Measurements from ENCODE around the gene CHL1.

DNA sequence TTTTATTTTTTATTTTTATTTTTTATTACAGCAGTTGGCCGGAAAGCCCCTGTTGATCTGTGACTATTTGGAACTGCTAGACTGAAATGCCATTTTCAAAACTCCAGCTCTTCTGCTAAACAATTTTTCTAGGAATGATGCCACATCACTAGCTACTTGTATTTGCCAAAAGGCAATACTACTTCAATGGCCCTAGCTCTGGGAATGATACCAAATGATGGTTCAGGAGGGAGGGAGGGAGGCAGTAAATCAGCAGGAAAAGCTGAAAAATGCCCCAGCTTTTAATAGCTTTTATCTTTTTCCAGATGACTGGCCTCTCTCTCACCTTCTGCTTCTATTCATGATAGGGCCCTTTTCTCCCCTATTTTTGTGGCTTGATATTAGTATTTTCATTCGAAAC is 2.6 kb upstream of the CHL1 start:
- TF ChIP-seq POLR2AphosphoS5 (IDR thresholded peaks at IDR 0.05; ENCODE audit: low read depth, low read length) = no peak
- TF ChIP-seq POLR2A (IDR thresholded peaks at IDR 0.05; ENCODE audit: low read depth, low read length) = no peak

Measured in GM12891 (cell line).